Mammary epithelial cell (primary cell): ENCODE data around the gene C1orf226.

Experiments
- EZH2 ChIP-seq: IDR thresholded peaks from 2 replicates; pipeline ENCODE4 v1.6.1; 2012; ENCODE audit warnings: low read length, inconsistent platforms, borderline replicate concordance
- TF ChIP-seq, protein P1 (sequence below), 2 donors: IDR thresholded peaks in 1 of 2; conservative IDR thresholded peaks in 1 of 2; 2 replicates each; pipeline ENCODE4 v1.5.1; 2011 to 2012; ENCODE audit warnings: inconsistent platforms in 2 of 2, low read length in 2 of 2, mild to moderate bottlenecking in 2 of 2, control low read depth in 1 of 2, low read depth in 1 of 2; ENCODE audit not compliant: insufficient read depth in 1 of 2; ENCODE audit errors: extremely low read depth in 1 of 2

DNA sequence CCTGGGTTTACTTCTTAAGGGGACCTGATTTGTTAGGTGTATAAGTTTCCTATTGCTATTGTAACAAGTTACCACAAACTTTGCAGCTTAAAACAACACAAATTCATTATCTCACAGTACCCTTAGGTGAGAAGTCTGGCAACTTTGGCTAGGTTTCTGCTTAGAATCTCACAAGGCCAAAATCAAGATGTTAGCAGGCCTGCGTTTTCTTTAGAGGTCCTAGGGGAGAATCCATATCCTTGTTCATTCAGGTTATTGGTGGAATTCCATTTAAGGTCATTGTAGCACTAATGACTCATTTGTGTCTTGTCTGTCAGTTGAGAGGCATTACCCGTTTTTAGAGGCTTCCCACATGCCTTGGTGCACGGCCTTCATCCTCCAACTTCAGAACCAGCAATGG lies 38.6 kb downstream of the C1orf226 start:
- TF ChIP-seq, protein P1, sequence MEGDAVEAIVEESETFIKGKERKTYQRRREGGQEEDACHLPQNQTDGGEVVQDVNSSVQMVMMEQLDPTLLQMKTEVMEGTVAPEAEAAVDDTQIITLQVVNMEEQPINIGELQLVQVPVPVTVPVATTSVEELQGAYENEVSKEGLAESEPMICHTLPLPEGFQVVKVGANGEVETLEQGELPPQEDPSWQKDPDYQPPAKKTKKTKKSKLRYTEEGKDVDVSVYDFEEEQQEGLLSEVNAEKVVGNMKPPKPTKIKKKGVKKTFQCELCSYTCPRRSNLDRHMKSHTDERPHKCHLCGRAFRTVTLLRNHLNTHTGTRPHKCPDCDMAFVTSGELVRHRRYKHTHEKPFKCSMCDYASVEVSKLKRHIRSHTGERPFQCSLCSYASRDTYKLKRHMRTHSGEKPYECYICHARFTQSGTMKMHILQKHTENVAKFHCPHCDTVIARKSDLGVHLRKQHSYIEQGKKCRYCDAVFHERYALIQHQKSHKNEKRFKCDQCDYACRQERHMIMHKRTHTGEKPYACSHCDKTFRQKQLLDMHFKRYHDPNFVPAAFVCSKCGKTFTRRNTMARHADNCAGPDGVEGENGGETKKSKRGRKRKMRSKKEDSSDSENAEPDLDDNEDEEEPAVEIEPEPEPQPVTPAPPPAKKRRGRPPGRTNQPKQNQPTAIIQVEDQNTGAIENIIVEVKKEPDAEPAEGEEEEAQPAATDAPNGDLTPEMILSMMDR (conservative IDR thresholded peaks at IDR 0.05 in 1 of 2, IDR thresholded peaks at IDR 0.05 in 1 of 2; ENCODE audit: extremely low read depth in 1 of 2, insufficient read depth in 1 of 2, low read depth in 1 of 2, low read length in 2 of 2), result no peak
- no peak for TF ChIP-seq EZH2
